HG03521 (cell line): ENCODE results near the gene KRTAP25-1.

Experiments
- ATAC-seq: cut with Tn5 transposase; IDR thresholded peaks from one replicate; pipeline ENCODE4 v1.9.1; 2021; ENCODE audit warnings: mild to moderate bottlenecking, moderate library complexity; ENCODE audit not compliant: unreplicated experiment

The KRTAP25-1 gene

GRCh38 chr21:30251781-30252180, 37.5 kb downstream of the KRTAP25-1 start:
- no peak for ATAC-seq

- no peak for ATAC-seq
Observed at GRCh38 chr21:30249936-30250335, 39.4 kb downstream of the KRTAP25-1 start.

- no peak for ATAC-seq
Observed at GRCh38 chr21:30248844-30249243, 40.5 kb downstream of the KRTAP25-1 start.

GRCh38 chr21:30245061-30245460, 44.3 kb downstream of the KRTAP25-1 start:
- ATAC-seq, result no peak

GRCh38 chr21:30243691-30244090, 45.6 kb downstream of the KRTAP25-1 start:
- no peak for ATAC-seq

DNA sequence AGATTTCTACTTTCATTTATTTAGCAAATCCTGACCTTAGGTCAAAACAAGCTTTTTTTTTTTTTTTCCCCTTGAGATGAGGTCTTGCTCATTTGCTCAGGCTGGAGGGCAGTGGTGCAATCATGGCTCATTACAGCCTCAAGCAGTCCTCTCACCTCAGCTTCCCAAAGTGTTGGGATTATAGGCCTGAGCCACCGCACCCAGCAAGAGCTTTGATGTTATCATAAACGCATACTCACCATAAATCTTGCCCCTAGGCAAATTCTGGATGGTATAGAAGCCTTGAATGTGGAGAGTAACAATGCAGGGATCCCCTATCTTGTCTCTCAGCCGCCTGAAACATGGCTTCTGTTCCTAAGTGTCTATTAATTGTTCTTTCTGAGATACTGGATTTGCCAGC, 48.7 kb downstream of the KRTAP25-1 start:
- no peak for ATAC-seq
